ENCODE results near the gene IMPG2. TPM values are rescaled to one million over a fixed set of nuclear protein-coding genes. Genes with fewer than 3 reads are reported as not detected.

Gene IMPG2
- total RNA-seq, 6 experiments from 2014 or later: 0.05 to 0.12 (median 0.09) TPM

GRCh38 chr3:101177577-101177976 lies 142.8 kb downstream of the IMPG2 start:
- no peak for TF ChIP-seq POLR2A (IDR thresholded peaks at IDR 0.05)
- no peak for TF ChIP-seq CTCF (IDR thresholded peaks at IDR 0.05)
- H3K4me3 ChIP-seq: no peak overlapping the region
- H3K9me3 ChIP-seq: no peaks in the 10 kb centered on the region
- ATAC-seq (no peak), DNase-seq (no peak)
- no peaks in the 10 kb centered on the region for H3K36me3 ChIP-seq
- intact Hi-C loops (cut with DNase I): no loop called here
- no peak overlapping the region for H3K27ac ChIP-seq
- H3K4me1 ChIP-seq: no peaks in the 10 kb centered on the region
- H3K27me3 ChIP-seq: no peaks in the 10 kb centered on the region

Other genes with a start within 250 kb of the IMPG2 start
- gene SENP7, start 192.6 kb upstream of the IMPG2 start, total RNA-seq: 1 to 10 TPM; 3.8 to 7.2 (median 5.7) TPM
- 10 to 100 TPM in 5 of 6 experiments, 1 to 10 TPM in 1; 9.7 to 28.0 (median 13.3) TPM for gene TRMT10C, start 241.3 kb upstream of the IMPG2 start, total RNA-seq

All from right lobe of liver (tissue), 6 donors.